ENCODE results near the gene ADAMTS9.
A peak's percentile ranks its signal among the peaks of the same experiment; 100 is the strongest.

ADAMTS9 gene

DNA sequence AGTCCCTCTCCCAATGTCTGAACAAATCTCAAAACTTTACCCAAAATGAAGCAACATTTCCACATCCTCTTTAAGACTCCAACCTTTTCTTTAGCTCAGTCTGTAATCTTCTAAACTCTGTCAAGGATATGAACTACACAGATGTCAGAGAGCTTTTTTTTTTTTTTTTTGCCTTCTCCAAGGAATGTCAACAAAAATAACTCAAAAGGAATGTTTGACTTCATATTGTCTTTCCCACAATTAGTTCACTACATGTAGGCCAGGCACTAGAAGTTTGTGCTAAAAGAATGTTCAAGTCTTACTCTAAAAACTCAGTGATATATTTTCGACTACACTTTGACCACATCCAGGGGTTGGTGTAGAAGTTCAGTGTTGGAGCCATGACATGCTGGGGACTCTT, 37.1 kb downstream of the ADAMTS9 start:
- peak; percentile 1 for DNase-seq

DNA sequence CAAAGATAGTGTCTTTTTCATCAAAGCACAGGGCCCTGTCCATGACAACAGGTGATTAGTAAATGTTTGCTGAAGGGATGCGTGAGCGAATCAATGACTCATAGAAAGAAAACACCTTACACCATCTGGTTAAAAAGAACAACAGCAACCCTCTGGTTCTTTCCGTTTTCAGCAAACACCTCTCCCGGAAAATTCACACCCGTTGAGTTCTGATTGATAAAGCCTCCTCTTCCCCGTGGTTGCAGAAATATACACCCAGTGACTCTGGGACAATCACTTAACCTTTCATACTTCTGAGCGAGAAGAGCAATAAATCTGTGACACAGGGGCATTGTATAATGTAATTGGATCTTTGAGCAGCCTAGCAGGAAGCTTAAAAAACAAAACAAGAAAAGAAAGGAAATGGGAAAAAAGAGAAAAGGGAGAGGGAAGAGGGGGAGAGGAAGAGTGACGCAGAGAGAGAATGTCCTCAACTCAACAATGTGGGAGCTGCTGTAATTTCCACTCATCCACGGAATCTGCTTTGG, 37.6 kb downstream of the ADAMTS9 start:
- DNase-seq = peak; percentile 82

DNA sequence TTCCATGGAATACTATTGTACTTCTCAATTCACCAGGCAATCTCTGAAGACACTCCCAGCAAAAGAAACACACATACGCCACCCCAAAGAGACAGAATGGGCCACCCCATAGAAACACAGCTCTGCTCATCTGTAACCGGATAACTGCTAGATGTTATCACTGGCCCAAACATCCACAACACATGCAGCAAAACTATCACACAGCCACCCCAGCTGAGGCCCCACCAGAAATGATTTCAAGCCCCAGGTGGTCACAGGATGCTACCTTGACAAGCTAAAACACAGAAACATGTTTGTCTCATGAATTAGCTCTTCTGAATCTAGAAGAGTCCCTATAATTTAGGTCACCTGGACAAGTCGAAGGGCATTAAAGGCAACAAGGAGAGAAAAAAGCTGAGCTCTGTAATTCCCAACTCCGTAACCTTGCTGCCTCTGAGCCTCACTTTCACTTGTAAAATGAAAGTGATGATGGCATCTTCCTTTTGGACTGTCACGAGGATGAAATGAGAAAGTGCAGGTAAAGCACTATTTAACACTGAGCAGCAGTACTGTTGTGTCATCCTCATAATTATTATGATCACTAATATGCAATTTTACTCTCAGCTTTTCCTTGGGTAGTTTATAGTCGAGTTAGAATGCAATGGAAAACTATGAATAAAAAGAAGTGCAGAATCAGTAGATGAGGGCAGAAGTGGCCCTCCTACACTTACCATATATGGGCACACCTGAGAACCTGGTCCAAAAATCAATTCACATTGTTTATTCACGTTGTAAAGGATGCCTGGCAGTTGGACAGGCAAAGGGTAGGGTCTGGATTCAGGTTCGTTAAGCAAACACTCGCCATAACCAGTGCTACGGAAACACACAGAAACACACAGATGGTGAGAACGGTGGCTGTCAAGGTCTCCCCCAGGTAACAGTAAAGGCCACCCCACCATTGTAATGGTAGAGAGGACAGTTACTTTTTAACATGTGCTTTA, 38.6 kb downstream of the ADAMTS9 start:
- DNase-seq = peak; percentile 26

DNA sequence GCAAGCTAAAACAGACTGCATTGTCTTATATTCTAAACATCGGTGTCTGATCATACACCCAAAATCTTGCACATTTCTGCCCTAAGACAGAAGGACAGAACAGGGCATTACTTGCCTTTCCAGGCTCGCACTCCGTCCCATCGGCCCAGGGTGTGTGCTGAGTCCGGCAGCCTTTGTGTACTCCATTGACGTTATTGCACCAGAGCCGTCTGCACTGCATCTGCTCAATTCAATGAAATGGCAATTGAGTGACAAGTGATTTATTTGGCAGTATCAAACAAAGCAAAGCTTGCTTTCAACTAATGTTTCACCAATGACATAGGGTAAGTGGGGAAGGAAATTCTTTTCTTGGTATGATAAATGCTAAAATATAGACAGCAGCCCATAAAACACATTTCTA, 40.0 kb downstream of the ADAMTS9 start:
- no peak for DNase-seq

DNA sequence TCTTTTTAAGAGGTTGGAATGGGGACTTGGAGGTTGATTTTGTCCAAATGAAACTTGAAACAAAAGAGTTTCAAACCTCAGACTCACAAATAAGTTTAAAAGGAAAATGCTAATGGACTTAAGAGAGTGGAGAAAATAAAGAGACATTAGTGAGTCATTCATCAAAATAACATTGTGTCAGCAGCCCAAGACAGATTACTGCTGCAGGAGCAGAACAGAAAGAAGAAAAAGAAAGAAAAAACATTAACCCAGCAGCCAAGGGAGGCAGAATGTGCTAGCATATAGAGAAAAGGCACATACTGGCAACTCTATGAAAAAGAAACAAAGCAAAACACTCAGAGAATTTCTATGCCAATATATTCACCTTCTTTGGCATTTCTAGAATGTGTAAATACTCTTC, 42.6 kb downstream of the ADAMTS9 start:
- no peak for DNase-seq

DNA sequence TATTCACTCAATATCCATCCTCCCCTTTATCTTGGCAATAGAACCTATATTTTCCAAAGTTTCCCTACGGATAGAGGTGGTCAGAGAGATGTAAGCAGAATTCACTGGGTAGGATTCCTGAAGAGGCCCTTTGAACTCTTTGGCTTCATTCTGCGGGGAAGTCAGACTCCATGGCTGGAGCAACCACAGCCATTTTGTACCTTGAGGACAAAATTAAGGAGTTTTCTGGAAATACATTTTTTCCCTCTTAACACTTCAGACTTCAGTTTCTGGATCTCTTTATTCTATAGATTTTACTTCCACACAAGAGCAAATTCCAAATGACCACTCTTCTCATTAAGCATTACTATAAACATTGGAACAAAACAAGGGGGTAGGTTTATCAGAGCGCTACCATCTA, 43.3 kb downstream of the ADAMTS9 start:
- no peak for DNase-seq

DNA sequence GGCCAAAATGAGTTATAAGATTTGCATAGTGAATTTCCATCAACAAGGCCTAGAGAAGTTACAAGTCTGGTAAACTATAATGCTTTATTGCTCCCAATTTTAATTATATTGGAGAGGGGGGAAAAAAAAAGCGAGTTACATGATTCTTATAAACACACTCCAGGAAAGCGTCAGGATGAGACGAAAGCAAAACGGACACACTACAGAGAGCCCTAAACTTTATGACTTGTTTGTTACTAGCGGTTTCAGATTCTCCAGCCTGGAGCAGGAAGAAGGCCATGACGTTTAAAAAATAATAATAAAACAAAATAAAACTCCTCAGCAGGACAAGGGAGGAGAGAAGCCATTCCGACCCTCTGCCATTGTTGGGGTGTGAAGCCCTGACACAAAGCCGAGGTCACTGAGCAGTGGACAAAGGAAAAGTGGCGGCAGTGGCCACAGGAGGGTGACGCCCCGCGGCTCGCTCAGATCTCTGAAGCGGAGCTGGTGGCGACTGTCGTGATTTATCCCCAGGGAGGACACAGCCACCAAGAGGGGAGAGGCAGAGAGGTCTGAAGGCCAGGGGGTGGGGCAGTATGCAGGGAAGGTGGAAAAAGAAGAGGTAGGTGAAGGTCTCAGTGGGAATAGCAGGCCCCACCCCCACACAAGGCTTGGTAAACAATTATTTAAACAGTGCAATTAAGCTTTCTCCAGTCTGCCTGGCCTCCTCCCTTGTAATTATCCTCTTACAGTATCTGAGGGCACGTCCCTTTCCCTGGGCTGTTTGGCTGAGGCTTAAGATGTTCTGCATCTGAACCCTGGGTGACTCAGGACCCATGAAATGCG, 45.3 kb downstream of the ADAMTS9 start:
- no peak for DNase-seq

DNA sequence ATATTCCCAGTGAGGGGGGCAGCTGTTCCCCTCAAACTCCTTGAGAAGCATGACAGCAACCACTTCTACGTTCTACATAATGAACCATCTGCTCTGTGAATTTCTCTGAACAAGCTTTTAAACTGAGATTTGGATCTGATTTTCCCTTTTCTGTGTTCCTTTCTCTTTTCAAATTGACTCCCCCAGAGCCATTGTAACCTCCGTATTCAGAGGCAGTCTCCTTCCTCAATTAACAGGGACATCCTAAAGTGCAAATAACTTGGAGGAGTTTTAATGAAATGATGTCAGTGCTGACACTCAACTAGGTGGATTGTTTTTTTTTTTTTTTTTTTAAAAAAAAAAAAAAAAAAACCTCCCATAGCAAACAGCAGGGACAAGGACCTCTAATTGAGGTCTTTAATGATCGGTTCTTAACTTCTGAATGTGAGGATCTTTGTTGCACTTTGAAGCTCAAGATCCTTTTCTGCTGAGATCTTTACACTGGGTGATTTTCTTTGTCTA, 48.8 kb downstream of the ADAMTS9 start:
- DNase-seq = no peak

DNA sequence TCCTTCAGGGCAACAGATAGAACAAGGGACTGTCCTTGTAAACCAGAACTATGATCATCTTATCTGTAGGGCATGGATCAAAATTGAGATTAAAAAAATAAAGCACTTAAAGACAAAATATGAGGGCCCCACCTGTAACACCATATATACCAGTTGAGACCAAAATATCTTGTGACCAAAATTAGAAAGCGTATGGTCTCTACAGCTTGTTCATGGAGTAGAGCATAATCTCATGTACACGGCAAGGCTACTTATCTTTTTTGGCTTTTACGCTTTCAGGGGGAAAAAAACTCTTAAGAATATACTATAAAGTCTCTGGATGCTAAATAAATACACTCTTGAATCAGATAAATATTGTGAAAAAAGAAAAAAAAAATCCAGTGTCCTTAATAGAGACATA, 49.3 kb downstream of the ADAMTS9 start:
- DNase-seq = no peak

DNA sequence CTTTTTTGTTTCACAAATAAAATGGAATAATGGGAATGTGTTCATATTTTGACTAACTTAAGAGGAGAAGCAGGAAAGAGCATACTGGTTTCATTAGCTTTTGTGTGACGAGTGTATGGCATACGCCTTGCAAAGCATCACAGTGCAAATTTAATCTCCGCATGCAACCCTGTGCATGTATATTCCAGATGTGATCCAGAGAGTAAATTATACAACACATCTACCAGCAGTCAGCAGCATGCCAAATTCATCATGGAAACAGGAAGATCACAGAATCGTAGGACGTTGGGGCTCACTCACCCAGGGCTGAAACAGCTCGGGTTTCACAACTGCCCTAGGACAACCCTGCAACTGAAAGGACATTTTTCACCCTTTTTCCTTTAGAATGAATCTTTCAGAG, 53.4 kb downstream of the ADAMTS9 start:
- no peak for DNase-seq

DNA sequence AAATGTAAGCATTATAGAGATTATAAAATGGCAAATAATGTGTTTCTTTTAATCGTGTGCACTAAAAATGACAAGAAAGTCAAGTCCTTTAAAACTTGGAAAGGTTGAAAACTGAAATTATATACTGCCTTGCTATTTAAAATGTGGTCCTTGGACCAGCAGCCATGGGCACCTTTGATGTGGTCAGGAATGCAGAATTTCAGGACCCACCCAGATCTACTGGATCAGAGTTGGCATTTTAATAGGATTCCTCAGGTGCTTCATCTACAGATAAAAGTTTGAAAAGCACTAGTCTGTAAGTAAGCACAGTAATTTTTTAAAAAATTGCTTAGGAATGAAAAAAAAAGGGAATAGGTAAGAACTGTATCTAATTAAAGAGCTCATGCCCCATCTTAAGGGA, 55.8 kb downstream of the ADAMTS9 start:
- no peak for DNase-seq

DNA sequence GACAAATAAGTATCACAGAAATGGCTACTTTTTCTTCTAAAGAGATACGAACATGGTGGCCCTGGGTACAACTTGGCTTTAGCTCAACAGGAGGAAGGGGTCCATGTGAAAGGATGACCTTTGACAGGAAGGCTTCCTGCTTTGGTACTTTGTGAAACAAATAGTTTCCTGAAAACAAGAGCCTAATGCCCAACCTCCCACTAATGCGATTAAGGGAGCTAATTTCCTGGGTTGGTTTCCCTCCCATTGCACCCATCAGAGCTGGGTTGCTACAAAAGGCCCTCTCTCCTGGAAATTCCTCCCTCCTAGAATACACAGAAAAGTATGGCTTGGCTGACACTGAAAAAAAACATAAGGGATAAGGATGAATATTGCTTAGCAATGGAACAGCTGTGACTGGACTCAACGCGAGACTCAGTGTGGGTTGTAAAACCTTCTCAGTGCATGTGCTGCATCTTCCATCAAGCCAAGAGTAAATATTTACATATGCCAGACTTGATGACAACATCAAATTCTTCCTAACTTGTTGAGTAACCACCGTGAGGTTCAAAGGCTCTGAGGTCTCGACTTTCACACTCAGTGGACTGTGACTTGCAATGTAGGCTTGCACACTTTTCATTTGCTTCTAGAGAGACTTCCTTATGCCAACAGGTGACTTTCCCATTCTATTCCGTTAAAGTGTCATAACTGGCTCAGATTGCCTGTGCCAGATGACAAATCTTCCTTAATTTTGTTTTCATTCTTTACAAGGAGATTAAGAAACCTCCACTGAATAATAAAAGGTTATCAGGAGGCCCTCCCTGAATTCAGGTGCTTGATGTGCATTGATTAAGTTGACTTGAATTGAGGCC, 60.1 kb downstream of the ADAMTS9 start:
- DNase-seq = peak; percentile 56

DNA sequence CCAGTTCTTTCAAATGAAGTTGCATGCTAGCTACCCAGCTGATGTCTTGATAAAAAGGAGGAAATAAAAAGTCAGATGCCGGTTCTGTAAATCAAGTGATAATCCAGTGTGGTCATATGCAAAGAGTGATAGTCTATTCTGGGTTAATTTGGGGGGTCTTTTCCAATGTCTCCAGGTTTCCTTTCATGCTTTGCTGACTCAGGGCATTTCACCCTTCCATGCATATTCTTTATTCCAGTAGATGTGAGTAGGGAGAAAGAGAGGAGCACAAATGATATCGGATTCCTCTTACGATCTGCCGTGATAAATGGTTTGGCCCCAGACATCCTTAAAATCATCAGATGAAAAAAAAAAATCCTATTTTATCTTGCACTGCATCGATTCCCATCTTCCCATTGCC, 60.8 kb downstream of the ADAMTS9 start:
- no peak for DNase-seq

DNA sequence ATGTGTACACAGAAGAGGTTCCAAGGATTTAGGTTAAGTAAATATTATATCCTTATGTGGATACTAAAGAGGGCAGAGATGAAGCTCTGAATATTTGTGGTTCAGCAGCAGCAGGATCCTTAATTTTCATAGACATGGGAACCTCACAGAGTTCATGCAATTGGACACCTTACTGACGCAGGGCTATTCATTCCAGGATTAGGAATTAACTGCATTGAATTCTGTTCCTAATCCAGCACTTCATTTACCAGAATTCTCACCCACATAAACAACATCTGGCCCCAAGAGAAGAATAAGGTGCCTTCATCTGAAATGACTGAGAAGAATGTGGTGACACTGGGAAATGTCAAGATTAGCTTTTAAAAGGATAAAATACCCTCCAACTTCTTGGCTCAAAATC, 62.4 kb downstream of the ADAMTS9 start:
- no peak for DNase-seq

DNA sequence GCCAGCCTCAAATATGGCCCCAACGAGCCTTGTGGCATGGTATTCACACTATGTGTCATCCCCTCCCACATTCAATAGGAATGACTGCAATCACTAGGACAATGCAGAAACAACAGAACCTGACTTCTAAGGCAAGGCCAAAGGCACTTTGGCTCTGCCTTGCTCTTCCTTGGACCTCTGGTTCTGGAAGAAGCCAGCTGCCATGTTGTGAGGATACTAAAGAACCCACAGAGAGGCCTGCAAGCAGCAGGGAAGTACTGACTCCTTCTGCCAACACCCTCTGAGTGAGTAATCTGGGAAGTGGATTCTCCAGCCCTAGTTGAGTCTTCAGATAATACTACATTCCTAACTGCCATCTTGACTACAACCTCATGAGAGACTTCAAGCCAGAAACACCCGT, 64.7 kb downstream of the ADAMTS9 start:
- no peak for DNase-seq

DNA sequence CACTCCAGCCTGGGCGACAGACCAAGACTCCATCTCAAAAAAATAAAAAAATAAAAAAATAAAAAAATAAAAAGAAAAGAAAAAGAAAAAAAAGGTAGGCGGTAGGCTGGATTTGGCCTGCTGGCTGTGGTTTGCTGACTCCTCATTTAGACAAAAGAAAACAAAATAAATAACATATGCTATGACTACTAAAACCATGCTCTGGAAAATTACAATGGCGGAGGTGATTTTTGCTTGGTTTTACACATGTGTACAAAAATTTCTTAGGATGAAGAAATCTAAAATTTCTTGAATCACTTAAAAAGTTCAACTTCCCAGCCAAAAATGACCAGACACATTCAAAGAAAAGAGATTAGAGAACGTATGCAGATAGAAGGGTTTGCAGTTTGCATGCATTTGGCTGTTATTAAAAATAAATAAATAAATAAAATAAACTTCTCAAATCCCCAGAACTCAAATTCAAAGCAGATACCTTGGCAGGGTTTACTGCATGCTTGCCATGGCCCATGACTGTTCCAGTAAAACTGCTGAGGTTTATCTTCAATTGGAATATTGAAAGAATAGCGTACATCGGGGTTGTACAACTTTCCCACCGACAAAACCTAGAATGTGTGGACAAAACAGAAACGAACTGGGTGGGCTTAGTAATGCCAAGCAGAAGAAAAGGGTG, 65.9 kb downstream of the ADAMTS9 start:
- no peak for DNase-seq

DNA sequence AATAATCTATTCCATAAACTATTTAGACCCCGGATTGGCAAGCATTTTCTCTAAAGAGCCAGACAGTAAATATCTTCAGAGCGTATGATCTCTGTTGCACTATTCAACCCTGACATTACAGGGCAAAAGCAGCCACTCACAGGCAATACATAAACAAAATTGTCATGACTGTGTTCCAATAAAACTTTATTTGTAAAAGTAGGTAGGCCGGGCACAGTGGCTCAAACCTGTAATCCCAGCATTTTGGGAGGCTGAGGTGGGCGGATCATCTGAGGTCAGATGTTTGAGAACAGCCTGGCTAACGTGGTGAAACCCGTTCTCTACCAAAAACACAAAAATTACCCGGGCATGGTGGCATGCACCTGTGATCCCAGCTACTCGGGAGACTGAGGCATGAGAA, 66.5 kb downstream of the ADAMTS9 start:
- no peak for DNase-seq

DNA sequence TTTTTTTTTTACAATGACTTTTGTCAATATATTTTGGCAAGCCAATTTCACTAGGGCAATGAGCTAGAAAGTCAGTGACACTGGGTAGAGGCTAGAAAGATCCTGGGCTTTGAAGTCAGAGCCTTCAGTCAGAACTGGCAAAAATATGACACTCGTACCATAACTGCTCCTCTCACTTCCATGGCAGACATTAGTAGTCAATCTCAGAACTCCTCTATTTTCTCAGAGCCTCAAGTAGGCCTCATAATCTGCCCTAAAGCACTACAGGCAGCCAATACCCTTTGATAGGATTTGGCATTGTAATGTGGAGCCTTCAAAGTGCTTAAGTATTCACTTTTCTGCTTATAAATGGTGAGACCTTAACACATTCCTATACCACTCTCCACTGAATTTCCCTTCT, 67.8 kb downstream of the ADAMTS9 start:
- DNase-seq = no peak

DNA sequence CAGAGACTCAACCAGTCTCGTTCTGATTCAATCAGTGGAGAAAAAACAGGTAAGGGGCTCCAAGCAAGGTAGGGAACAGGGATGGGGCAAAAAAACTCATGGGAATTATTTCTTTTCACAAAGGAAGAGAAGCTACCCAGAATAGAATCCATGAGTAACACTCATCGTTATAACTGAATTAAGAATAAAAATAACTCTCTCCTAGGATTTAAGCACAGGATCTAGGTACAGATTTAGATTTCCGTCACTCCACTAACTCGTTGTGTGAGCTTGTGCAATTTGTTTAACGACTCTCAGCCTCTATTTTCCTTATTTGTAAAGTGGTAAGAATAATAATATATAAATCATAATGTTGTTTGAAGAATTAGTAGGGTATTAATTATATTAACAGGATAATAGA, 68.6 kb downstream of the ADAMTS9 start:
- DNase-seq = no peak

DNA sequence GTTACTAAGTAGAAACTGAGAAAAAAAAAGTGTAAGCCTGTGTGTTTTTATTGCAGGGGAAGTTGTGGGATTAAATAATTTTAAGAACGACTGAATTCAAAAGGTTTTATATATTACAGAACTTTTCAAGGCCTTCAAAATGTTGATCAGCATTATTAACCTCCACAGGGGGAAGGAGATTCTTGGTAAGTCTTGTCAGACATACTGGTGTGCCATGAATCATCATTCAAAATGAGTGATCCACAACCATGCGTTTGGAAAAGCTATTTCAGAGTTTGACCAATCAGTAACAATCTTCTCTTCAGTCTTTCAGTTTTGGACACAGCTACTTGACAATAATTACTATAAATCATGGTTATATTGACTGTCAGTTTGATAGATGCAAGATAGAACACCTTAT, 70.2 kb downstream of the ADAMTS9 start:
- DNase-seq = no peak

DNA sequence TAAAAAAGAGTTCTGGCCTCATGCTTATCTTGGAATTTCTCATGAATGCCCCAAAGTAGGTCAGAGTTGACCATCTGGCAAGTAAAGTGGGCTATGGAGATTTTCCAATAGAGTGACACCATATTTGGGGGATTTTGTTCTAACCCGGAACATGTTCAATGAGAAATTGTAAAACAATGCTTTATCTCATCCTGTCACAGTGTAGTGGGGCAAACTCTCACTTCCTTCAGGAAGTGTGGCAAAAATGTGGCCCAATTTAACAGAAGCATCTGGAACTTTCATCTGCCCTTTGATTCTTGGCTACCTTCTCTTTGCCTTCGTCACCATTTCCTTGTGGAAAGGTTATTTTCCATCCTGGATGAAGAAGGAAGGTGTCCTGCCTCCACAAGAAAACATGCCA, 70.8 kb downstream of the ADAMTS9 start:
- DNase-seq = no peak

DNA sequence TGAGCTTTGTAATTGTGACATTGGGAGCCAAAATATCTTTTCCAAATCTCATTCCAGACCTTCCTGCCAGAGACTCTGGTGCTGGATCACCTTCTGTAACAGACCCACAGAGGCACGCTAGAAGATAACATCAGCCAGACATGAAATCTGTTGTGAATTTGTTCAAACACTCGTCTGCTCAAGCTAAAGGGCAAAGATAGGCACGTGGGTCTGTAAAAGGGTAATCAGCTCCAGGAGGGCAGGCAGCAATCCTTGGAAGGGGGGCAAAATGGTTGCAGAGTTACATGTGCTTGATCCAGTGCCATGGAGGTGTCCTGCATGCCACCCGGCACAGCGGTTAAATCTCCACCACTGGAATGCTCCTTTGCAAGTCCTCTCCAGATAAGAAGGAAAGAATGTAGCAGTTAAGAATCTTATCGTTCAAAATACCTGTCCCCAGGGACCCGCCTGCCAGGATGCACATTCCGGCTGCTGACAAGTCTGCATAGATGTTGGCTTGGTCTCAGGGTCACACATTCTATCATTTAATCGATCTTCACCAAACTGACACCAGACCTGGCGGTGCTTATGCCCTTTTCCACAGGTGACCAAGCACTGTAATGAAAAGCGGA, 74.8 kb downstream of the ADAMTS9 start:
- no peak for DNase-seq
